Stimulated activated naive CD8-positive, alpha-beta T cell treated with anti-CD3 and anti-CD28 coated beads, Interleukin-15, Interleukin-2, amounts not matched to agents 100 U/mL and 50 U/mL, for 24 hours (primary cell): Measurements from ENCODE around the gene PLA2G4D.

Source experiments
- ATAC-seq: fragments of 150-1000 bp; cut with Tn5 transposase; one replicate; pipeline ENCODE4 v1.10.0; 2021
- DNase-seq: peaks from one replicate; pipeline ENCODE4 v3.0.0; 2021

Gene PLA2G4D, protein sequence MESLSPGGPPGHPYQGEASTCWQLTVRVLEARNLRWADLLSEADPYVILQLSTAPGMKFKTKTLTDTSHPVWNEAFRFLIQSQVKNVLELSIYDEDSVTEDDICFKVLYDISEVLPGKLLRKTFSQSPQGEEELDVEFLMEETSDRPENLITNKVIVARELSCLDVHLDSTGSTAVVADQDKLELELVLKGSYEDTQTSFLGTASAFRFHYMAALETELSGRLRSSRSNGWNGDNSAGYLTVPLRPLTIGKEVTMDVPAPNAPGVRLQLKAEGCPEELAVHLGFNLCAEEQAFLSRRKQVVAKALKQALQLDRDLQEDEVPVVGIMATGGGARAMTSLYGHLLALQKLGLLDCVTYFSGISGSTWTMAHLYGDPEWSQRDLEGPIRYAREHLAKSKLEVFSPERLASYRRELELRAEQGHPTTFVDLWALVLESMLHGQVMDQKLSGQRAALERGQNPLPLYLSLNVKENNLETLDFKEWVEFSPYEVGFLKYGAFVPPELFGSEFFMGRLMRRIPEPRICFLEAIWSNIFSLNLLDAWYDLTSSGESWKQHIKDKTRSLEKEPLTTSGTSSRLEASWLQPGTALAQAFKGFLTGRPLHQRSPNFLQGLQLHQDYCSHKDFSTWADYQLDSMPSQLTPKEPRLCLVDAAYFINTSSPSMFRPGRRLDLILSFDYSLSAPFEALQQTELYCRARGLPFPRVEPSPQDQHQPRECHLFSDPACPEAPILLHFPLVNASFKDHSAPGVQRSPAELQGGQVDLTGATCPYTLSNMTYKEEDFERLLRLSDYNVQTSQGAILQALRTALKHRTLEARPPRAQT

DNA sequence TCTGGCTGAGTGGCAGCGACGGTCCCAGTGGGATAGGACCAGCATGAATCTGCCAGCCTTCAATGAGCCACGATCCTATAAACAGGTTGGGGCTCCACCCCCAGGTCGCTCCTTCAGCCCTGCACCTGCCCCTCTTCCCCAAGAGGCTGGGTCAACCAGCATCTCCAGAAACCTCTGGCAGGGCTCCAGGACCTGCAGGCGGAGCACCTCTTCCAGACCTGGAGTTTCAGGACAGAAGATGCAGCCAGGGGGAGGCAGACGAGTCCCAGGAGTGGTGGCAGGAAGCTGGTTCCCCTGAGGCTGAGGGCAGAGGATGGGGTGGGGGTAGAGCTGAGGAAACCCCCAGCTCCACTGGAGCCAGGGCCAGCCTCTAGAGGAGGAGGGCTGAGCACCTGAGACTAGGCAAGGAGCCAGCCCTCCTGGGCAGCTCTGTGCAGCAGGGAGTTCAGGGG, at the start of gene PLA2G4D:
PLA2G4D (minus strand) TSS at position 51 of the 452 bp plus-strand sequence. CDS start 103 bp downstream, outside the sequence.
- no peak for DNase-seq
- ATAC-seq: no peak

DNA sequence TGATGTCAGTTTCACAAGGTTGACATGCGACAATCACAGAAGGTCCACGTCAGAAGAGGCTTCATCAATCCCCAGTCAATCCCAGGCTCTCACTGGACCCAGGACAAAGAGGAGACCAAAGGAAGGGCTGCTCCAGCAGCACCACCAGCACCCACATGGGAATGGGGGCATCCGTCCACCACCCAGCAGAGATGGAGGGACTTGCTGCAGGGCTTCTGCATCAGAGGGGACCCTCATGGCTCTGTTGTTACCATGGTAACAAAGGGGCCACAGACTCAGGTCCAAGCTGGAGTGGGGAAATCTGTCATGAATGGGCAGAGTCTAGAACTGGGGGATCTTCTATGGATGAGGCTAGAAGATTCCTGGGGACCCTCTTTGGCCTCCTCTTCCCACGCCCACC, 49.0 kb upstream of the PLA2G4D start:
- ATAC-seq: no peak
- DNase-seq: no peak

DNA sequence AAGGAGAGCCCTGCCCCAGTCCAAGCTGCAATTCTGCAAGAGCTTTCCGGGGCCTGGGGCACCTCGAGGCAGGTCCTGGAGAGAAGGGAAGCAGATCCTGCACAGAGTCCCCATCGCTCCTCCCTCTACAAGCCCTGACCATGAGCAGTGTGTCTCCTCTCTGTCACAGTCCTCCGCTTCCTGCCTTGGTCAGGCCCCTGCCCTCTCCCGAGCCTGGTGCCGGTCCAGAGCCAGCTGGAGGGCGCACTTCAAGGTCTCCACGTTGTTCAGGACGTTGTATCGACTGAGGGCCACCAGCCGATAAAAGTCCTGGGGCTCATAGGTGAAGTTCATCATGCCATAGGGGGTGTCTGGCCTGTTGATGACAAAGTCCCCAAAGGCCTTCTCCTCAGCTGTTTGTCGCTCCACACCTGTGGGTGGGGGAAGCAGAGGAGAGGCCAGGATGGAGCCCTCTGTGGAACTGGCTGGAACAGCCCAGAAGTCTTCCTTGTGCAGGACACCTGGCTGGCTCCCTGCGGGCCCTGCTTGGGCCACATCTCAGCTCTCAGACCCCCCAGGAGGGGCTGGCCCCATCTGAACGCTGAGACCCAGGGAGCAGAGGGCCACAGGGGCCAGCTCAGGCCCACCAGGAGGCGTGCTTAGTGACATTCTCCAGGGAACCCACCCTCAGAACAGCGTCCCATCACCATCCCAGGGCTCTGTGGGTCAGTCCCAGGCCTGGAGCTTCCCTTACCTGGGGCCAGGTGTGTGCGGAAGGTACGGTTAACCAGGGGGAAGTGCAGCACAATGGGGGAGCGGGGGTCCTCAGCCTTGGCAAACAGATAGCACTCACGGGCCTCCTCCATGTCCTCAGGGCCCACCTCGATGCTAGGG, 47.7 kb upstream of the PLA2G4D start:
- no peak for ATAC-seq
- no peak for DNase-seq

DNA sequence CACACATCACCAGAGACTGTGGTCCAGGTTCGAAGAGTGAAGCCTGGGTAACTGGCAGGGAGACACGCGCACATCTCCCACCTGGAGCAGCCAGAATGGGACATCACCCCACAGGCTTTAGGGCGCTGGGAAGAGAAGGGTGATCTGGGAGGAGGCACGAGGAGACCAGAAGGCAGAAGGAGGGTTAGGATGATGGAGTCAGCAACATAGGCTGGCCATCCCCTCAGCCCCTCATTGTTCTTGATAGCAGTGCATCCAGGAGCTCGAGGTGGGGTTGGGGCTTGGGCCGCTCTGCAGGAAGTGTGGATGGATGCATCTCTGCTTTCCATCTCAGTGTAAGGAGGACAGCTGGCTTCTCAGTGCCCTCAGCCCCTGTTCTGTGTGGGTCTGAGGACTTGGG, 46.9 kb upstream of the PLA2G4D start:
- ATAC-seq (no peak), DNase-seq (no peak)

DNA sequence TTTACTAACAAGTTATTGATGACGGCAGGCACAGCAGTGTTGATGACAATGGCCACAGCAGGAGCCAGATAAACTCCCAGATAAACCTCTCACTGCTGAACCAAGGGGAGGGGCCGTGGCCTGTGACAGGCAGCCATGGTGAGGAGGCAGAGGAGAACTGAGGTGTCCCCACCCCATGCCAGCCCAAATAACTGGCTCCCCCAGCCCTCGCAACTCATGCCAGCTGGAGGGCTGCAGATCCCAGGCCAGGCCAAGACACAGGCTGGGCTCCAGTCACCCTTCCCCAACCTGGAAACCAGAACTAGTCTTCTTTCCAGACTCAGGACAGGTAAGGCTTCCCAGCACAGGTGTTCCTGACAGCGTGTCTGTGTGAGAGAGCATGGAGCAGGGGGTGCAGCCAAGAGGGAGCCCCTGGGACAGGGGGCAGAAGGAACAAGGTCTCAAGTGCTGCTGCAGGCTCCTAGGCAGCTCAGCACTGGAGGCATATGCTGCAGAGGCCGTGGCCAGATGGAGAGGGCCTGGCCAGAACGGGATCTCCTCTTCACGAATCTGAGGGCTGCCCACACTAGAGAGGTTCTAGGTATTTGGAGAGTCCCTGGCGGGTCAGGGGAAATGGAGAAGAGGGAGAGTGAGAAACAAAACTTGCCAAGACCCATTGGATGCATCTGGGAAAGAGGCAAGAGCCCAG, 46.2 kb upstream of the PLA2G4D start:
- no peak for ATAC-seq

DNA sequence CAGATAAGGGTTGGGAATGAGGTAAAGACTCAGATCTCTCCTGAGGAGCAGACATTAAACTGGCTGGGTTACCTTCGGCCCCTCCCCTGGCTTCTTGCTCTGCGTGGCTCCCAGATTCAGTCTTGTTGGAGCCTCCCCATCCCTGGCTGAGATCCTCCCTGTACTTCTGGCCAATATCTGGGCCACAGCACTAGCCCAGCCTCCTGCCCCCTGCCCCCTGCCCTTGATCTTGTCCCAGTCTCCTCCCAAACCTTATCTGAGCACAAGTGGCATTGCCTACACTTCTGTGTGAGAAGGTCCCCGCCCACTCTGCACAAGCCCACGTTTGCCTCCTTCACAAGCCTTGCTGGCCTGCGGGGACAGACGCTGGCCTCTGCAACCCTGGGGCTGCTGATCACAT, 45.2 kb upstream of the PLA2G4D start:
- ATAC-seq: no peak
- DNase-seq: no peak

More for the DNA sequence above, 46.2 kb upstream of the PLA2G4D start:
- no peak for DNase-seq

DNA sequence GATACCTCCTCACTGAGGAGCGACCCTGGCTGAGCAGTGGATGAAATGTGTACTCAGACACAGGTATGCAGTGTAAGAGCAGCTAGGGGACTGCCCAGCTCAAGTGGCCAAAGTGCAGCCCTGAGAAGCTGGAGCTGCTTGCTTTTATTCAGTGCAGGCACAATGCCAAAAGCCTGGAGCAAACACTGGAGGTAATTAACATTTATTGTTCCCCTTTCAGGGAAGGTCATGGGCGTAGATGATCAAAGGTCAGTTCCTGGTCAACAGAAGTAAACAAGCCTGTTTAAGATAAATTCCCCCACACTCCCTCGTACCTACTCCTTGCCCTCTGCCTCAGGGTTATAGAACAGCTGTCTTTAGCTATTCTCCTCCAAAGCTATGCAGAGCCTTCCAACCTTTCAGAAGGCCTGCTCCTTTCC, 44.6 kb upstream of the PLA2G4D start:
- no peak for DNase-seq
- no peak for ATAC-seq

DNA sequence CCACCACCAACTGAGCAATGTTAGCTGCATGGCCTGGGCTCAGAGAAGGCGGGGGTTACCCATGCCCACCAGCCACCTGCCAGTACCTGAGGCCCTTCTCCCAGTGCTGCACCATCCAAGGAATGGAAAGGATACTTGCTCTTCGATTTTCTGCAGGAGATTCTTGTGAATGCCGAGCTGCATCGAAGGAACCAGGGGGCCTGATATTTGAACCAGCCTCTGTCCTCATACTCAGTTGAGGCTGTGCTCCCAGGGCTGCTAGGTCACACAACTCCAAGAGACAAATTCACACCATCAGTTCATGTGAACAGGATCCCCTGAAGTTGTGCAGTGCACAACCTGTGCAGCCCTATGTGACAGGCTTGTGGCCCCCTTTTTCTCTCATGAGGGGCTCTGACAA, 44.0 kb upstream of the PLA2G4D start:
- ATAC-seq: no peak
- no peak for DNase-seq

DNA sequence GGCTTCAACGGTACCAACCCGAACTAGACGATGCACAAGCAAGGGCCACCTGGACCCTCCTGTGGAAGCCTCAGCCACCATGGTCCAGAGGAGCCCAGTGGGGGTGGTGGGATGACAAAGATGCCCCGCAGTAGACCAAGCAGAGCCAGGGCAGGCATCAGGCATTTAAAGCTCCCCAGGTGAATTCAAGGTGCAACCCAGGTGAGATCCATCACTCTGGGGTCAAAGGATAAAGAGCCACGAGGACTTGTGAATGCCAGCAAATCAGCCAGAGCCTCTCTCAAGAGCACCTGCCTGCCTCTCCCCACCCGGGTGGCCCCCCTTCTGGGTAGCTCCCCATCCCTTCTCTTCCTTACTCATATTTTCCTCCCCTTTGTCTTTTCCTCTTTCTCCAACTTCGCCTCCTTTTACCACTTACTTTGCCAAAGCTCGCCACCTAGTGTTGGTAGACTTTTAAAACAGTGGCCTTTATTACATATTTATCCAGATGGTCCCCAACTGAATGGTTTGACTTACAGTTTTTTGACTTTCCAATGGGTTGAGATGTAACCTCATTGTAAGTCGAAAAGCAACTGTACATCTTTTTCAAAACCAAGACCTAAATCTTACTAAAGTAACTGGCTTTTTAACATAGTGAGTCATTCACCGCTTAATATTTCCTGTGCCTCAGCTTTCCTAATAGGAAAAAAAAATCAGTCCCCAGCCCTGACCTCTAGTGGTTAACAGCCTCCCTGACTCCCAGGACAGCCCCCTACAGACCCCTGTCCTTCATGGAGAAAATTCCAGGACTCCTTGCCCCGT, 43.3 kb upstream of the PLA2G4D start:
- ATAC-seq: peak; percentile 24
- DNase-seq: peak; percentile 17

DNA sequence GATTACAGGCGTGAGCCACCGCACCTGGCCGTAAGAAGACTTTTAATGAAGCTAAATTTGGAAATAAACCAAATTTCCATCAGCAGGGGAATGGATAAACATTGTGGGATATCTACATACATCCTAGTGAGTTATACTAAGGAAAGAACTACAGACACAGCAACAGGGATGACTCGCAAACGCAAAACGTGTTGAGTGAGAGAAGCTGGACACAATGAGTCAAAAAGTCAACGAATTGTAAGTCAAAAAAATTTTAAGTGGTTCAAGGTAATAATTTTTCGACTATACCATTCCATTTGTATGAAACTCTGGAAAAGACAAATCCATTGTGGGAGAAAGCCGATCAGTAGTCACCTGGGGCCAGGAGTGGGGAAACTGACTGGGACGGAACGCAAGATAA, 42.2 kb upstream of the PLA2G4D start:
- ATAC-seq: no peak

DNA sequence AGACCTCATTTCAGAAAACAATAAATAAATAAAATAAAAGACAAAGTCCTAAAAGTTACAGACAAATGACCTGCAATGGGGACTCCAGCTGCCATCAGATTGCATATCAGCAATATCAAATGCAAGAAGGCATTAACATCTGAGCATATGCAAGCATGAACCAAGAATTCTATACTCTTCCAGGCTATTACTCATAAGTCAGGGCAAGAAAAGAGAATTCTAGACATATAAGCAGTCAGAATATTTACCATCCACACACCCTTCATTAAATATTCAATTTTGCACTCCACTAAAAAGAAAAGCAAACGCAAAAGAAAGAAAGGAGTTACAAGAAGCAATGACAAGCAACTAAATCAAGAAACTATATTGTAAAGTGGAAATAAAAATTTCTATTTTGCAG, 41.0 kb upstream of the PLA2G4D start:
- ATAC-seq: no peak
- no peak for DNase-seq

More for the DNA sequence above, 42.2 kb upstream of the PLA2G4D start:
- no peak for DNase-seq

DNA sequence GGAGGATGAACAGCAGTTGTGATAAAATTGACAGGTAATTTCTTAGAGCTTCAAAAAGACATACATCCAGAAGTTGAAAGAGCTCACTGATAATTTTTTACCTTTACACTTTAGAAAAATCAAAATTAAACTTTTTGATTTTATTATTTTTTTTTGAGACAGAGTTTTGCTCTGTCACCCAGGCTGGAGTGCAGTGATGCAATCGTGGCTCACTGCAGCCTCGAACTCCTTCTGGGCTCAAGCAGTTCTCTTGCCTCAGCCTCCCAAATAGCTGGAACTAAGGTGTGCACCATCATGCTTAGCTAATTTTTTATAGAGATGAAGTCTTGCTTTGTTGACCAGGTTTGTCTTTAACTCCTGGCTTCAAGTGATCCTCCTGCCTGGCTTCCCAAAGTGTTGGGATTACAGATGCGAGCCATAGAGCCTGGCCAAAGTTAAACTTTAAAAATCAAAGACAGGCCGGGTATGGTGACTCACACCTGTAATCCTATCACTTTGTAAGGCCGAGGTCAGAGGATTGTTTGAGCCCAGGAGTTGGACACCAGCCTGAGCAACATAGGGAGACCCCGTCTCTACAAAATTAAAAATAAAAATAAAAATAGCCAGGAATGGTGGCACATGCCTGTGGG, 40.4 kb upstream of the PLA2G4D start:
- DNase-seq (no peak), ATAC-seq (no peak)

DNA sequence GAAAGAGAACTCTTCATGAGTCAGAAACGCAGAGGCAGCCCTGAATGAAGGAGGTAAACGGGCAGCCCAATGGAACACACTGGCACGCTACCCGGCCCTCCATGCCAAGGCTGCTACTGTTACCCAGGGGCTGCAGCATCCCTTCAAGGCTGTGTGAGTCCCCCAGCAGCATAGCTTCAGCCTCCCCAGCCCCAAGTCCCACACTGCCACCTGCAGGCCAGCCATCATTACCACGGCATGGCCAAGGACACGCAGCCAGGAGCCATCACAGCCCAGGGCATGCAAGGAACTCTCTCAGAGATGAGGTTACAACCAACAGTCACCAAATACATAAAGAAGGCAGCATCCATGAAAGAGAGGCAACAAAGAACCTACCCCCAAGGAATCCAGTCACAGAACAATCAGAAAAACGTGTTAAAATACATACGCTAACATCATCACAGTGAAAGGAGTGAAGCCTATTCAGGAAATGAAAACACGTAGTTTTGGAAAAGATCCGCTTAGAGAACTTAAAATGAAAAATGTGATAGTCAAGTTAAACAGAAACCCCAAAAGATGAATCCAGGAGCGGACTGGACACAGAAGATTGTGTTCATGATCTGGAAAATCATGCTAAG, 39.6 kb upstream of the PLA2G4D start:
- DNase-seq: peak; percentile 75
- ATAC-seq: peak; percentile 73

DNA sequence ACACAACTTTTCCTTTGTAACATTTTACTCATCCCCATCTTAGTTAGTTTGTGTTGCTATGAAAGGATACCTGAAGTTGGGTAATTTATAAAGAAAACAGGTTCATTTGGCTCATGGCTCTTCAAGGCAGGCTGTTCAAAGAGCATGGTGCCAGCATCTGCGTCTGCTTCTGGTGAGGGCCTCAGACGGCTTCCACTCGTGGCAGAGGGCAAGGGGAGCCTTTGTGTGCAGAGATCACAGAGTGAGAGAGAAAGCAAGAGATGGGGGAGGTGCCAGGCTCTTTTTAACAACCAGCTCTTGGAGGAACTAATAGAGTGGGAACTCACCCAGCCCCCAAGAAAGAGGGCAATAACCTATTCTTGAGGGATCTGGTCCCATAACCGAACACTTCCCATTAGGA, 39.0 kb upstream of the PLA2G4D start:
- DNase-seq (no peak), ATAC-seq (no peak)

DNA sequence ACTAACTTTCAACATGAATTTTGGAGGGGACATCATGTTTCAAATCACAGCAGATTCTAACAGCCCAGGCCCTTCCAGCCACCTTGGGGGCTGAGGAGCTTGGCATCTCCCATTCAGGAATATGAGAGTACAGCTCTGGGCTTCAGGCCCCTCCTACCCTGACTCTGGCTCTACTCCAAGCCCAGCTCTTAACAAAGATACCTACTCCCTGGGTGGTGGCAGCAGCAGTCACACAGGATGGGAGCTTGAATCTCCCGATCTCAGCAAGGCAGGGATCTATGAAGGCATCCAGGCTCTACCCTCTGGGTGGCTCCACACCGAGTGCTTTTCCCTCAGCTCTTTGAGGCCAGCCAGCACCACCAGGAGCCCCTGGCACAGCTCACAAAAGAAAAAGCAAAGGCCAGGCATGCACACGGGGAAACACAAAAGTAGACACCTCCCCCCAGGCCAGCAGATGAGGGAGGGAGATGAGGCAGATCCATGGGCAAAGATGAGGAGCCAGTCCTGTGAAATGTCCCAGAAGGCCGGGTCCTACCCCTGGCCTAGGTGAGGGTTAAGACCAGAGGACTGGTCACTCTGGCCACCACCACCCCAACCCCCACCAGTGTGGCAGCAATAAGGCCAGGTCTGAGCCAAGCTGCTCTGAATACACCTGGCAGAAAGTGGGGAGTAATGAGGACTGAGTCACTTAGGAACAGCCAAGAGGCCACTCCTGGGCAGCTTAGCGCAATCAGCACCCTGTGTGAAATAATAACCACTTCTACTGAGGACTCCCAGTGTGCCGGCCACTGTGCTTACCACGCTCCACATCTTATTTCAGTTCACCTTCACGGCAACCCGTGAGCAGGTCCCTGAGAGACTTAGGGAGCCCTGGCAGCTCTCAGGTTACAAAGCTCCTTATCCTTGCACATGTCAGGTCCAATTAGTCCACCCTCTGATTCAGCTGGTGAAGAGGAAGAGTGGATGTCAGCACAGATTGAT, 37.8 kb upstream of the PLA2G4D start:
- DNase-seq (no peak), ATAC-seq (no peak)

DNA sequence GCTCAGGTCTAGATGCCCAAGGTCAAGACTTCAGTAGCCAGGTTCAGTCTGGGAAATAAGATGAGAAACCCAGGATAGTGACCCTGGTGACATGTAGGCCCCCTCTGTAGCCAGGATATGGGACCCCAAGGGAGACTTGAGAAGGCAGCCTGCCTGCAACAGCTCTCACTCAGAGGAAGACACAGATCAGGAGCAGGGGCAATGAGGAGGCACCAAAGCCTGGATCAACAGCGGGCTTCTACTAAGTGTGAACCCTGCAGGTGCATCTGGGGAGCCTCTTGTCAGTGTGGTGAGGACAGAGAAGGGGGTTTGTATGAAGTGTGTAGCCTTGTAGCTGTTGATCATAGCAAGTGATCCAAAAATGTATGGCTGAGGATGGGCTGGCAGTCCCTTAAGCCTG, 36.6 kb upstream of the PLA2G4D start:
- no peak for ATAC-seq
- DNase-seq: no peak

DNA sequence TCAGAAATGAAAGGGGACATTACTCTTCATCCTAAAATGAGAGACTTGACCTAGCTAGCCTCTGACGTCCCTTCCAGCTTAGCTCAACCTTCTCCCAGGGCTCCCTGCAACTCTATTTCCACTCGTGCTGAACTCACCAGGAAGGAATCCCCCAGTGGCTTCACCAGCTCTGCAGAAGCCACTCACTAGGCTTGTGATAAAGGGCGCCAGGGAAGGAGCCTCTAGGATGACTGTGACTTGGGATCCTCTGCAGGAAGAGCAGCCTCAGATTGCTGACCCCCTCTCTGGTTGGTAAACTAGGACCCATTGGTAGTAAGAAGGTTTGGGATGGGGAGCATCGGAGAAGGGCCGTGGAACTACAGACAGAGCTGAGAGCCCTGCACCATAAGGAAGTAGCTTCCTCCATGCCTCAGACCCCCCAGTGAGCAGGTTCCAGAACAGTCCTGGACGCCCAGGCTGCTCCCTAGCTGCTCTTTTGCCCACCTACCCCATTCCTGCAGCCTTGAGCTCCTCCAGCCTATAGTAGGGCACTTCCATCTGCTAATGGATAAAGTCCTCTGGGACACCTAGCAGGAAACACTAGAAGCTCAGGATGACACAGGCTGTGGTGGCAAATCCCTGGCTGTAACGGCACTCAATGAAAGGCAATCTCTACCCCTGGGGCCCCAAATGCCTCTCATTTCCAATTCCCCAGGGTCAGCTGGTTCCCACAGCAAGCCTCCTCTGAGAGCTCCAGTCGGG, 36.1 kb upstream of the PLA2G4D start:
- ATAC-seq (no peak), DNase-seq (no peak)

DNA sequence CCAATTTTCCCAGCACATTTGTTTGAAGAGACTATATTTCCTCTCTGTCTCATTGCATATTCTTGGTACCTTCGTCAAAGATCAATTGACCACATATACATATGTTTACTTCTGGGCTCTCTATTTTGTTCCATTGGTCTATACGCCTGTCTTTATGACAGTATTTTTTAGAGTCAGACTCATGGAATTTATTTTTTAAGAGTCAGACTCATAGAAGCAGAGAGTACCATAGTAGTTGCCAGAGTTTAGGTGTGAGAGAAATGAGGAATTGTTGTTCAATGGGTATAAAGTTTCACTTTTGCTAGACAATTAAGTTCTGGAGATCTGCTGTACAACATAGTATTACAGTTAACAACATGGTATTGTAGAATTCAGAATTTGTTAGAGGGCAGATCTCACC, 35.0 kb upstream of the PLA2G4D start:
- no peak for ATAC-seq

More for the DNA sequence above, 35.0 kb upstream of the PLA2G4D start:
- no peak for DNase-seq
